Right ventricle myocardium inferior (tissue), 1 donor: ENCODE data around the gene ZNF814. TPM values are rescaled to one million over a fixed set of nuclear protein-coding genes. Genes with fewer than 3 reads are reported as not detected.
"Not testable (repeated sequence)": the region's sequence is repeated elsewhere in the genome, so short reads cannot be mapped to it uniquely, and the experiment has no call there.

Source experiments
- ATAC-seq: fragments of 200-7000 bp; cut with Tn5 transposase; one replicate; pipeline ENCODE4 v1.9.1; 2020; ENCODE audit warnings: mild to moderate bottlenecking, moderate library complexity
- DNase-seq: peaks from one replicate; pipeline ENCODE4 v3.0.0; 2021; ENCODE audit errors: missing footprints
- intact Hi-C: fragments of 100-400 bp; cut with DNase I; formaldehyde crosslinking; loops from one replicate; pipeline ENCODE4 v1.11.0; 2022
- total RNA-seq: library from RNA; stranded (reverse); fragmentation: NEBNext Ultra II Directional; extraction: Animal tissue kit (Norgen Biotek cat#: 25700); gene quantifications from one replicate; pipeline ENCODE4 v1.2.1, GENCODE V29; 2021
- donor health status: DM: no; HTN: yes; CAD: no; lungs with severe emphysema.

ZNF814 gene
- total RNA-seq, 1 donor from 2014 or later = 12.7 TPM

DNA sequence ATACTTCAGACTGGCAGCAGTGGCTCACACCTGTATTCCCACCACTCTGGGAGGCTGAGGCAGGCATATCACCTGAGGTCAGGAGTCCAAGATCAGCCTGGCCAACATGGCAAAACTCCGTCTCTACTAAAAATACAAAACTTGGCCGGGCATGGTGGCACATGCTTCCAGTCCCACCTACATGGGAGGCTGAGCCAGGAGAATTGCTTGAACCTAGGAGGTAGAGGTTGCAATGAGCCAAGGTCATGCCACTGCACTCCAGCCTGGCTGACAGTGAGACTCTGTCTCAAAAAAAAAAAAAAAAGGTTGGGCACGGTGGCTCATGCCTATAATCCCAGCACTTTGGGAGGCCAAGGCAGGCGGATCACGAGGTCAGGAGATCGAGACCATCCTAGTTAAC lies 19.2 kb downstream of the ZNF814 start:
- intact Hi-C loops, DNase-seq: not testable (repeated sequence)
- peak; percentile 25 for ATAC-seq

DNA sequence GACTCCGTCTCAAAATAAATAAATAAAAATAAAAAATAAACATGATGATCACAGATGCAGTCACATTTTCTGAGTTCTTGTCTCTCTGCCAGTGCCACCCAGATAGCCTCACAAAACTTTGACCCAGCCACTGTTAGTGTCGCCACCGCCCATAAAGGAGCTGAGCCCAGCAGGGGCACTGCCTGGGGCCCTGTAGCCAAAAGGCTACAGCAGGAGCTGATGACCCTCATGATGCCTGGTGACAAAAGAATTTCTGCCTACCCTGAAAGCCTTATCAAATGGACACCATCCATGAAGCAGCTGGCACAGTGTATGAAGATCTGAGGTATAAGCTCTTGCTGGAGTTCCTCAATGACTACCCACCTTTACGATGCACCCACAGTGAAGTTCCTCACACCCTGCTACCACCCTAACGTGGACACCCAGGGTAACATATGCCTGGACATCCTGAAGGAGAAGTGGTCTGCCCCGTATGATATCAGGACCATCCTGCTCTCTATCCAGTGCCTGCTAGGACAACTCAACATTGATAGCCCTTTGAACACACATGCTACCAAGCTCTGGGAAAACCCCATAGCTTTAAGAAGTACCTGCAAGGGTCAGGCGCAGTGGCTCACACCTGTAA lies 20.9 kb downstream of the ZNF814 start:
- DNase-seq (no peak), ATAC-seq (no peak)

DNA sequence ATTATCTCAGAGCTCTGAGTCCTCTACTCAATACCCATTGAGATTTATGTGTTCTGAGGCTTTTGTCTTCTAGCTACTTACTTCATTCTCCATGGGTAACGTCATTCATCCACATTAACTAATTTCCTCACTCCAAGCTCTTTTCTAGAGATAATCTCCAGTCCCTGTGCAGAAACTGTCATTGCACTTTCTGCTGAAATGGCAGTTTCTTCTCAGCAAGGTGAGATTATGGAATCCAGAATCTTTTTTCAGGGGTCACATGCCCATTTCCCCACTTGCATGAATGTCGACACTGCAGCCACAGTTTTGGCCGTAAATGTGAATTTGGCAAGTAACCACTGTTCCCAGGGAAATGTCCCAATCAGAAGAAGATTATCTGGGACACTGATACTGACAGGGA lies 26.5 kb downstream of the ZNF814 start:
- intact Hi-C loops, ATAC-seq, DNase-seq: not testable (repeated sequence)

More for the DNA sequence above, 20.9 kb downstream of the ZNF814 start:
- intact Hi-C loops = no loop called here

DNA sequence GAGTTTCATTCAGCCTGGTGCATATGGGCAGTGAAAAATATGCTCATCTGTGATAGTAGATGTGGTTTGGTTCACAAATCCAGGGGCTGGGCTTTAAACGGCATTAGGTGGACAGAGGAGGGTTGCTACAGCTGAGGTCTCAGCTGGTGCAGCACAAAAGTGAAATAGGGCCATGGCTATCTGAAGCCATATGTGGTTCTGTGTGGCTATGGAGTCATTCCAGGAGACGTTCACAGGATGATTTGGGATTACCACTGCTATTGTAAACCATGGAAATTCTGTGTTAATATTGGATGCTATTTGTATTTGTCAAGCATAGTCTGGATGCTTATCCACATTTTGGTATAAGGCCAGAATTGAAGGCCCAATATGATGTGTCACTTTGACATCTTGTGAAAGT lies 34.7 kb downstream of the ZNF814 start:
- DNase-seq, intact Hi-C loops, ATAC-seq: not testable (repeated sequence)

DNA sequence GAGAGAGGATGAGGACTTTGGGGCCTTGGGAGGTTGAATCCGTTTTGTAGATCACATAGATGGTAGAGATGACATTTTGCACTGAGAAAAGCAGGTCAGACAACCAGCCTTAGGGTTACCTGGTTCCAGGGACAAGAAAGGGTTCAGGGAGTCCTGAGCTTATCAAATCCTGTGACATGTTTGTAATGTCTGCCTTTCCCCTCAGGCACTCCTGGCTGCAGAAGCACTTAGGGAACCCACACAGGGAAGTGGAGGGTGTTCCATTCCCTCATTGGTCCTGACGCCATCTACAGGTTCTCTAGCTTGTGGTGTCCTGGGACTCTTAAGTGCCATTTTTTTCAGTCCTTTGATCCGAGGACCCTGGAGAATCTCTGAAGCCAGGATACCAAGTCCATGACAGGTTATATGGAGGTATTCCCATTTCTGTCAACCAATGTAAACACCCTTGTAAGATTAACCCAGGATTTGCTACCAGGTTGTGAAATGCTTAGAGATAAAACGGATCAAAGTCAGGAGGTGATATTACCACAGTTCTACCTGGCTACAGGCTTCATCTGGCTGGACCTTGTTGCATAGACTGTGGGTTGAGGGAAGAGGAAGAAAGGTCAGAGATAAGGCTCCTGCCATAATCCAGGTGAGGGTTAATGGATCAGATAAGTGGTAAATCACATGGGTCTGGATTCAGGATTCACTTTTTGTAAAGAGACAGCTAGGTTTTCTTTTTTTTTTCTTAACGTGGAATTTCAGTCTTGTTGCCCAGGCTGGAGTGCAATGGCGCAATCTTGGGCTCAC lies 36.8 kb downstream of the ZNF814 start:
- DNase-seq, intact Hi-C loops, ATAC-seq: not testable (repeated sequence)

DNA sequence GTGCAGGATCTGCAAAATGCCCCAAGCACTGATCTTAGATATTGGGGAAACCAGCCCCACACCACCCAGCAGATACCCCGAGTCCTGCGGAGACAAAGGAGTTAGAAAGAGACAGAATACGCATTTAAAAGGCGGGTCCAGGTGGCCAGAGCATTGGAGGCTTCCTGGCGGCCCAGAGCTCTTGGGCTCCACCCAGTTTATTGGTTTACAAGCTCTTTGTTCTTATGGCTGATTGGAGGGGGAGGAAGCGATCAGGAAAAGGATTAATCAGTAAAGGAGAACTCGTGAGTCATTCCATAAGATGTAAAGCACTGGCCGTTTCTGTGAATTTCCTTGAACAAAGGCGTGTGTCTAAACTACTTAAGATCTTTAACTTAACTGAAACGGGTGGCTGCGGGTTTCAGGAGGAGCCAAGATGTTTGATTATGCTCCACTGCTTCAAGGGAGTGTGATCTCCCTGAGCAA lies 38.3 kb downstream of the ZNF814 start:
- DNase-seq (no peak), ATAC-seq (no peak)
- intact Hi-C loops = no loop called here

DNA sequence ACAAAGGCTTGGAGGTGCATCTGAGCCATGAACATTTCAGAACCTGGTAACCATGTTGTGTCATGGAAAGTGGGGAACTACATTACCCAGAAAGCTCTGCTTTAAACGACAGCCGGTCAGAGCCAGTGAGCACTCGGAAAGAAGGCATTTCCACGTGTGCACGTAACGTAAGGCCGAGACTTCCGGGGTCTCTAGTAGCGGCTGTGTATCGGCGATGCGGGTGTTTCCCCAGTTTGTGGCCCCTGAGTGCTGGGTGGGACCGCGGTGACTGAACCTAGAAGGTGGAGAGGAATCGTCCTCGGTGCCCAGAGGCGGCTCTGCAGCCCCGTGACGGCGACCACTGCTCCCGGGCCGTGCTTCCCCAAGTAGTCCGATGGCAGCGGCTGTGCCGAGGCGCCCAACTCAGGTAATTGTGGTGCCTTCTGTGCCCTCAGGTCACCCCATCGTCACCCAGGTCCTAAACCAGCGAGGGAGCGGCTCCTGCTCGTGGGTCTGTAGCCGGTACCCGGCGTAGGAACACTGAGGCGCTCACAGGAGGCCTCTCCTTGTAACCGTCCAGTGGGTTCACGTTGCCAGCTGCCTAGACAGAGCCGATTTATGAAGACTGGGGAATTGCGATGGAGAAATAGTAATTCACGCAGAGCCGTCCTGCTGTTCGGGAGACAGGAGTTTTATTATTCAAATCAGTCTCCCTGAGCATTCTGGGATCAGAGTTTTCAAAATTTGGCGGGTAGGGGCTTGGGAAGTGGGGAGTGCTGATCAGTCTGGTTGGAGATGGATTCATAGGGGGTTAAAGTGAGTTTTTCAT lies 39.0 kb downstream of the ZNF814 start, which contains the start of gene ZNF587:
TSS of gene ZNF587 (plus strand) at position 194 of the 808 bp plus-strand sequence. CDS start at position 374, 180 bp downstream.
- intact Hi-C loops = not testable (repeated sequence)
- ATAC-seq (peak; percentile 95), DNase-seq (peak; percentile 81)

DNA sequence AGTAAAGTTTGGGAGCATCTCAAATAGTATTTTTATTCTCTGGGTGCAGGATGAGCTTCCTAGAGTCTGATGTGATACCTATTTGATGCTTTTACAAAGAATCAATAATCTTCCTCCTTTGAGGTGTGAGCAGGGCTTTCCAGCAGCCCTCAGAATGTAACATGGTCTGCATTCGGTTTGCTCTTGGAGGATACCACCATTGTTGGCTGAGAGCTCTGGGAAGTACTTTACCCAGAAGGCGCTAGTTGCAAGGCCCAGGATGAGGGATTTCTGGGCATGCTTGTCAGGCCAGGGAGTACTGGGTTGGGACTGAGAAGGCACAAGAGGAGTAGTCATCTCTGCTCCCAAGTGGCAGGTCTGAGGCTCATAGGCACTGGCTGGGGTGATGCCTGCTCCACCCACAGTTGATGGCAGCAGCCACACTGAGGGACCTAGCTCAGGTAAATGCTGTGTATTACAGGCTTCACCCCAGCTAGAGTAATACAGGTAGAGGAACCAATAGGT lies 39.6 kb downstream of the ZNF814 start:
- peak; percentile 32 for ATAC-seq
- intact Hi-C loops, DNase-seq: not testable (repeated sequence)

DNA sequence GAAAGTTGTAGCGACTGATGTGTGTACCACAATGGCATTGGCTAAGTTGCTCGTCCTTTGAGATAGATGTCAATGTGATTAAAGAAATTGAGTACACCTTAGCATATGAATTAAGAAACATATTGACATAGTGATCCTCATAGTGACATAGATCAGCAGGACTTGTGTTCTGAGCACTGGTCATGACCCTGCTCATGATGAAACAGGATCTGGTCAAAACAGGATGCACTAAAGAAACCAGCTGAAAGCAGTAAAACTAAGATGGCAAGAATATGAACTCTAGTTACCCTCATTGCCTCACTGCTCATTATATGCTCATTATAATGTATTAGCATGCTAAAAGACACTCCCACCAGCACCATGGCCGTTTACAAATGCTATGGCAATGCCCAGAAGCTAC lies 41.7 kb downstream of the ZNF814 start:
- ATAC-seq, intact Hi-C loops, DNase-seq: not testable (repeated sequence)

DNA sequence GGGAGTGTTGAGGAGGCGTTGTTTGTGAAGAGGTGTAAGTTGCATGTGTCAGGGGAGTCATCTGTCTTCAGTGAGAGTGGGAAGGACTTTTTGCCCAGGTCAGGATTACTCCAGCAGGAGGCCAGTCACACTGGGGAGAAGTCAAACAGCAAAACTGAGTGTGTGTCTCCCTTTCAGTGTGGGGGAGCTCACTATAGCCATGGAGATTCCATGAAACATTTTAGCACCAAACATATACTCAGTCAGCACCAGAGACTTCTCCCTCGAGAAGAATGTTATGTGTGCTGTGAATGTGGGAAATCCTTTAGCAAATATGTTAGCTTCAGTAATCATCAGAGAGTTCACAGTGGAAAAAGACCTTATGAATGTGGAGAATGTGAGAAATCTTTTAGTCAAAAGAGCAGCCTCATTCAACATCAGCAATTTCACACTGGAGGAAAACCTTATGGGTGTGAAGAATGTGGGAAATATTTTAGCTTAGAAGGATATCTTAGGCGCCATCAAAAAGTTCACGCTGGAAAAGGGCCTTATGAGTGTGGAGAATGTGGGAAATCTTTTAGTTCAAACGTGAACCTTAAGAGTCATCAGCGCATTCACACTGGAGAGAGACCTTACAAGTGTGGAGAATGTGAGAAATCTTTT lies 47.6 kb downstream of the ZNF814 start:
- ATAC-seq (no peak), DNase-seq (no peak)
- intact Hi-C loops = no loop called here

DNA sequence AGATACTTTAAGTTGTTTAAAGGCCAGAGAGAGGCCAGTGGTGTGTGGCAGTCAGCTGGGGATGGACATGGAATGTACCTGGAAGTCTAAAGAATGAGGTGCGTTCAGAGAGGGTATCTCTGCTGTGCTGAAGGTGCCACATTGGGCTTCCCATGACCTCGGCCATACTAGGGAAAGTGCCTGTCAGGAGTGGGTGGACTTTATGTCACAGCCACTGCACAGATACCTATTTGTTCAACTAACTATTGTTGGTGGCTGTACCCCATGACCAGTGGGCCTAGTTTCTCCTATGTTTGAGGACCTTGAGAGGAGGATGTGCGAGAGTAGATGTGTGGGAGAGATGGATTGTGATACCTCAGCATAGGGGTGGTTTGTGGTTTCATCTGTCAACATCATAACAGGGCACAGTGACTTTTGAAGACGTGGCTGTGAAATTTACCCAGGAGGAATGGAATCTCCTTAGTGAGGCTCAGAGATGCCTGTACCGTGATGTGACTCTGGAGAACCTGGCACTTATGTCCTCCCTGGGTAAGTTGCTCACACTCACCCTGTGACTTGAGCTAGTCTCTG lies 50.1 kb downstream of the ZNF814 start:
- DNase-seq, intact Hi-C loops, ATAC-seq: not testable (repeated sequence)

DNA sequence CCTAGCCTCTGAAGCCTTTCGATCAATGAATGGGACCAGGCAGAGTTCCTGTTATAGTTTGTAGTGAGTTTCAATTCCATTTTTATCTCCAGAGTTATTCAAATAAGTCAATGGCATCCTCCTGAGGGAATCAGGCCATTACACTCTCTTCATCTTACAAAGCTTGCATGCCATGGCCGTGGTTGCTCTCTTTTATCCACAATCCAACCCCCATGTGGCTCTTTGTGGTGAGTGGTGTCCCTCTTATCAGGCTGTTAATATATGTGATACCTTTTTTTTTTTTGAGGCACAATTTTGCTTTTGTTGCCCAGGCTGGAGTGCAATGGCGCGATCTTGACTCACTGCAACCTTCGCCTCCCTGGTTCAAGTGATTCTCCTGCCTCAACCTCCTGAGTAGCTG lies 51.8 kb downstream of the ZNF814 start:
- DNase-seq, intact Hi-C loops, ATAC-seq: not testable (repeated sequence)

DNA sequence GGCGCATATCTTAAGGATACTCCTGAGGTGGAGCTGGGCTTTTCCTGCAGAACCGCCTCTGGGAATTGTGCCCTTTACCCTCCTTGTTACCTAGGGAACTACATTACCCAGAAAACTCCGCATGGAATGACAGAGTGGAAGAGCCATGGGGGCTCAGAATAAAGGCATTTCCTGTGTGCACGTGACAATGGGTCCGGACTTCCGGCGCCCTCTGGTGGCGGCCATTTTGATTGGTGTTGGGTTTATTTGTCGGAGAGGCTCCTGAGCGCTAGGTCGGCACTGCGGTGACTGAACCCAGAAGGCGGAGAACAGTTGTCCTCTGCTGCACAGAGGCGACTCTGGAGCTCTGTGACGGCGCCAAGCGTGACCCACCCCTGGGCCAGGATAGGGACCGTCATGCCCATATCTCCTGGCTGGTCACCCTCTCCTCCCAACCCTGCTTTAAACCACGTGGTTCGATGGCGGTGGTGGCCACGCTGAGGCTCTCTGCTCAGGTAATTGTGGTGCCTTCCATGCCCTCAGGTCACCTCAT lies 58.7 kb downstream of the ZNF814 start, which contains the start of gene ZNF587B:
TSS of gene ZNF587B (plus strand) at position 229 of the 532 bp plus-strand sequence. CDS start at position 459, 230 bp downstream.
- ATAC-seq (peak; percentile 90), DNase-seq (peak; percentile 85)
- intact Hi-C loops = no loop called here

DNA sequence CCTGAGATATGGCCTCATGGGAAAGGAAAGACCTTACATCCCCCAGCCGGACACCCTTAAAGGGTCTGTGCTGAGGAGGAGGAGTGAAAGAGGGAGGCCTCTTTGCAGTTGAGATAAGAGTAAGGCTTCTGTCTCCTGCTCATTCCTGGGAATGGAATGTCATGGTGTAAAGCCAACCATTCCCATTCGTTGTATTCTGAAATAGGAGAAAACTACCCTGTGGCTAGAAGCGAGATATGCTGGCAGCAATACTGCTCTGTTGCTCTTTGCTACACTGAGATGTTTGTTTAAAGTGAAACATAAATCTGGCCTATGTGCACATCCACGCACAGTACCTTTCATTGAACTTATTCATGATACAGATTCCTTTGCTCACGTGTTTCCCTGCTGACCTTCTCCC lies 59.5 kb downstream of the ZNF814 start:
- DNase-seq = no peak
- ATAC-seq = peak; percentile 40
- intact Hi-C loops = no loop called here

DNA sequence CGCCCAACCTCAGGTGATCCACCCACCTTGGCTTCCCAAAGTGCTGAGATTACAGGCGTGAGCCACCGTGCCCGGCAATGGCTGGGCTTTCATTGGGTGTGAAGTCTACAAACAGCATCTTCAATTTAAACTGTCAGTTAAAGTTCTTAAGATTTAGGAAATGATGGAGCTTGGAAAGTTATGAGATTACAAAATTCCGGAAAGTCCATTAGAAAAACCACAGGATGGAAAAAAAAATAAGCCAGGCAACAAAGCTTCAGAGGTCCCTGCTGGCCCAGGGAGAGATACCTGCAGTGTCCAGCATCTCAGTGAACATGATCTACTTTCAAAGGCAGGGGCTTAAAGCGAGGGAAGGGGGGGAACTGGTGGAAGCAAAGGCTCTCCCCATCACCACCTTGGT lies 63.3 kb downstream of the ZNF814 start:
- DNase-seq = no peak
- intact Hi-C loops = no loop called here
- no peak for ATAC-seq

DNA sequence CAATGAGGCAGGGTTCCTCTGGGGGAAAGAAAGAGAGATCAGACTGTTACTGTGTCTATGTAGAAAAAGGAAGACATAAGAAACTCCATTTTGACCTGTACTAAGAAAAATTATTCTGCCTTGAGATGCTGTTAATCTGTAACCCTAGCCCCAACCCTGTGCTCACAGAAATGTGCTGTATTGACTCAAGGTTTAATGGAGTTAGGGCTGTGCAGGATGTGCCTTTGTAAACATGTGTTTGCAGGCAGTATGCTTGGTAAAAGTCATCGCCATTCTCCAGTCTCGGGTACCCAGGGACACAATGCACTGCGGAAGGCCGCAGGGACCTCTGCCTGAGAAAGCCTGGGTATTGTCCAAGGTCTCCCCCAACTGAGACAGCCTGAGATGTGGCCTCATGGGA lies 65.2 kb downstream of the ZNF814 start:
- ATAC-seq, intact Hi-C loops, DNase-seq: not testable (repeated sequence)

DNA sequence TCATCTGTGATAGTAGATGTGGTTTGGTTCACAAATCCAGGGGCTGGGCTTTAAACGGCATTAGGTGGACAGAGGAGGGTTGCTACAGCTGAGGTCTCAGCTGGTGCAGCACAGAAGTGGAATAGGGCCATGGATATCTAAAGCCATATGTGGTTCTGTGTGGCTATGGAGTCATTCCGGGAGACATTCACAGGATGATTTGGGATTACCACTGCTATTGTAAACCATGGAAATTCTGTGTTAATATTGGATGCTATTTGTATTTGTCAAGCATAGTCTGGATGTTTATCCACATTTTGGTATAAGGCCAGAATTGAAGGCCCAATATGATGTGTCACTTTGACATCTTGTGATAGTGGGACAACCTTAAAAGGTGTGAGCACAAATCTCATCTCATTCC lies 65.7 kb downstream of the ZNF814 start:
- DNase-seq, ATAC-seq, intact Hi-C loops: not testable (repeated sequence)

DNA sequence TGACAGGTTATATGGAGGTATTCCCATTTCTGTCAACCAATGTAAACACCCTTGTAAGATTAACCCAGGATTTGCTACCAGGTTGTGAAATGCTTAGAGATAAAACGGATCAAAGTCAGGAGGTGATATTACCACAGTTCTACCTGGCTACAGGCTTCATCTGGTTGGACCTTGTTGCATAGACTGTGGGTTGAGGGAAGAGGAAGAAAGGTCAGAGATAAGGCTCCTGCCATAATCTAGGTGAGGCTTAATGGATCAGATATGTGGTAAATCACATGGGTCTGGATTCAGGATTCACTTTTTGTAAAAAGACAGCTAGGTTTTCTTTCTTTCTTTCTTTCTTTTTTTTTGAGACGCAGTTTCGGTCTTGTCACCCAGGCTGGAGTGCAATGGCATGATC lies 67.3 kb downstream of the ZNF814 start:
- DNase-seq, intact Hi-C loops, ATAC-seq: not testable (repeated sequence)
